HCT116 (cell line): ENCODE data around the gene TCP11.
"Not testable (repeated sequence)": the region's sequence is repeated elsewhere in the genome, so short reads cannot be mapped to it uniquely, and the experiment has no call there.

Experiments
- CEBPB ChIP-seq: IDR thresholded peaks from 2 replicates; pipeline ENCODE4 v1.6.1; 2012; ENCODE audit warnings: low read depth
- CTCF ChIP-seq, 3 experiments: fragments of 200-600 bp in 1 of 3; sonication (generic) in 1 of 3; IDR thresholded peaks in 2 of 3; conservative IDR thresholded peaks in 1 of 3; 2 replicates each; pipeline ENCODE4 v1.5.1; 2012 to 2017; ENCODE audit warnings: low read depth in 2 of 3, low read length in 2 of 3, antibody characterized with exemption in 1 of 3, borderline replicate concordance in 1 of 3, control low read depth in 1 of 3, mild to moderate bottlenecking in 1 of 3, mixed read lengths in 1 of 3, mixed run types in 1 of 3, moderate library complexity in 1 of 3; ENCODE audit not compliant: insufficient read depth in 1 of 3
- POLR2A ChIP-seq: IDR thresholded peaks from 2 replicates; pipeline ENCODE4 v1.7.0; 2011; ENCODE audit warnings: borderline replicate concordance; ENCODE audit not compliant: insufficient read depth, insufficient read length; ENCODE audit errors: extremely low read depth
- ZNF274 ChIP-seq: fragments of 200-500 bp; sonication (Bioruptor generic); IDR thresholded peaks from 2 replicates; pipeline ENCODE4 v1.6.1; 2014; ENCODE audit warnings: mild to moderate bottlenecking, low read depth, low read length, inconsistent platforms

DNA sequence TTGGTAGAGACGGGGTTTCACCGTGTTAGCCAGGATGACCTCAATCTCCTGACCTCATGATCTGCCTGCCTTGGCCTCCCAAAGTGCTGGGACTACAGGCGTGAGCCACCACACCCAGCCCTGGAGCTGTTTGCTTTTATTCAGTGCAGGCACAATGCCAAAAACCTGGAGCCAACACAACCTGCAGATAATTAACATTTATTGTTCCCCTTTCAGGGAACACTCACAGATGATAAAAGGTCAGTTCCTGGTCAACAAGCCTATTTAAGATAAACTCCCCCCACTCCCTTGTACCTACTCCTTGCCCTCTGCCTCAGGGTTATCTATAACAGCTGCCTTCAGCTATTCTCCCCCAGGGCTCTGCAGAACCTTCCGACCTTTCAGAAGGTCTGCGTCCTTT is 33.4 kb downstream of the TCP11 start:
- TF ChIP-seq CEBPB; CTCF (IDR thresholded peaks at IDR 0.05 in 2 of 3, conservative IDR thresholded peaks at IDR 0.05 in 1 of 3; ENCODE audit: borderline replicate concordance in 1 of 3, insufficient read depth in 1 of 3, low read depth in 2 of 3, low read length in 2 of 3); POLR2A; ZNF274: not testable (repeated sequence)
